Measurements from ENCODE around the gene BTNL2.

The BTNL2 gene

DNA sequence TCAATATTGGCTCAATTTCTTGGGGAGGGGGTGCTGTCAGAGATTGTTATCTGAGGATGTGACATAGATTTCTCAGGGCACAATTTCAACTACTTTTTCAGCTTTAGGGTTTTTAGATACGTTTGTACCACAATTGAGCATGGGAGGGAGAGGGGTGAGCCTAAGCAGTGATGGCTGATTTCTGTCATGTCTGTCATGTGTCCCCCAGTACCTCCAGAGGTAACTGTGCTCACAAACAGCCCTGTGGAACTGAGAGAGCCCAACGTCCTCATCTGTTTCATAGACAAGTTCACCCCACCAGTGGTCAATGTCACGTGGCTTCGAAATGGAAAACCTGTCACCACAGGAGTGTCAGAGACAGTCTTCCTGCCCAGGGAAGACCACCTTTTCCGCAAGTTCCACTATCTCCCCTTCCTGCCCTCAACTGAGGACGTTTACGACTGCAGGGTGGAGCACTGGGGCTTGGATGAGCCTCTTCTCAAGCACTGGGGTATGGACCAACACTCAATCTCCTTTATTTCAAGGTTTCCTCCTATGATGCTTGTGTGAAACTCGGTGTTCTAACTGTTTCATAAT lies 36.1 kb upstream of the BTNL2 start:
- no peak for ATAC-seq
- TF ChIP-seq, protein P1, sequence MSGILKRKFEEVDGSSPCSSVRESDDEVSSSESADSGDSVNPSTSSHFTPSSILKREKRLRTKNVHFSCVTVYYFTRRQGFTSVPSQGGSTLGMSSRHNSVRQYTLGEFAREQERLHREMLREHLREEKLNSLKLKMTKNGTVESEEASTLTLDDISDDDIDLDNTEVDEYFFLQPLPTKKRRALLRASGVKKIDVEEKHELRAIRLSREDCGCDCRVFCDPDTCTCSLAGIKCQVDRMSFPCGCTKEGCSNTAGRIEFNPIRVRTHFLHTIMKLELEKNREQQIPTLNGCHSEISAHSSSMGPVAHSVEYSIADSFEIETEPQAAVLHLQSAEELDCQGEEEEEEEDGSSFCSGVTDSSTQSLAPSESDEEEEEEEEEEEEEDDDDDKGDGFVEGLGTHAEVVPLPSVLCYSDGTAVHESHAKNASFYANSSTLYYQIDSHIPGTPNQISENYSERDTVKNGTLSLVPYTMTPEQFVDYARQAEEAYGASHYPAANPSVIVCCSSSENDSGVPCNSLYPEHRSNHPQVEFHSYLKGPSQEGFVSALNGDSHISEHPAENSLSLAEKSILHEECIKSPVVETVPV (CRISPR knock-in tag; IDR thresholded peaks at IDR 0.05) = no peak
- no peak for TF ChIP-seq ARNTL (CRISPR knock-in tag; IDR thresholded peaks at IDR 0.05; ENCODE audit: borderline replicate concordance, low read depth)

DNA sequence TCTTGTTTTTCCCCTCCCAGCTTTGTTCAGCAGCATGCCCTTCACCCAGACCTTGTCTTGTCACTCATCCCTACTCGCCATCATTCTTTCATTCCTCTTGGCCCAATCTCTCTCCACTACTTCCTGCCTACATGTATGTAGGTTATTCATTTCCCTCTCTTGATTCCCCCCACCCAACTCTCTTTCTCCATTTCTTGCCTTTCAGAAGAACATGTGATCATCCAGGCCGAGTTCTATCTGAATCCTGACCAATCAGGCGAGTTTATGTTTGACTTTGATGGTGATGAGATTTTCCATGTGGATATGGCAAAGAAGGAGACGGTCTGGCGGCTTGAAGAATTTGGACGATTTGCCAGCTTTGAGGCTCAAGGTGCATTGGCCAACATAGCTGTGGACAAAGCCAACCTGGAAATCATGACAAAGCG lies 35.3 kb upstream of the BTNL2 start:
- ATAC-seq = no peak
- TF ChIP-seq TOX (CRISPR knock-in tag; IDR thresholded peaks at IDR 0.05; ENCODE audit: borderline replicate concordance) = no peak
- TF ChIP-seq, protein P2, sequence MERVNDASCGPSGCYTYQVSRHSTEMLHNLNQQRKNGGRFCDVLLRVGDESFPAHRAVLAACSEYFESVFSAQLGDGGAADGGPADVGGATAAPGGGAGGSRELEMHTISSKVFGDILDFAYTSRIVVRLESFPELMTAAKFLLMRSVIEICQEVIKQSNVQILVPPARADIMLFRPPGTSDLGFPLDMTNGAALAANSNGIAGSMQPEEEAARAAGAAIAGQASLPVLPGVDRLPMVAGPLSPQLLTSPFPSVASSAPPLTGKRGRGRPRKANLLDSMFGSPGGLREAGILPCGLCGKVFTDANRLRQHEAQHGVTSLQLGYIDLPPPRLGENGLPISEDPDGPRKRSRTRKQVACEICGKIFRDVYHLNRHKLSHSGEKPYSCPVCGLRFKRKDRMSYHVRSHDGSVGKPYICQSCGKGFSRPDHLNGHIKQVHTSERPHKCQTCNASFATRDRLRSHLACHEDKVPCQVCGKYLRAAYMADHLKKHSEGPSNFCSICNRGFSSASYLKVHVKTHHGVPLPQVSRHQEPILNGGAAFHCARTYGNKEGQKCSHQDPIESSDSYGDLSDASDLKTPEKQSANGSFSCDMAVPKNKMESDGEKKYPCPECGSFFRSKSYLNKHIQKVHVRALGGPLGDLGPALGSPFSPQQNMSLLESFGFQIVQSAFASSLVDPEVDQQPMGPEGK (CRISPR knock-in tag; IDR thresholded peaks at IDR 0.05; ENCODE audit: borderline replicate concordance) = no peak
- TF ChIP-seq CSDC2 (CRISPR knock-in tag; IDR thresholded peaks at IDR 0.05) = no peak
- TF ChIP-seq ISL1 (CRISPR knock-in tag; IDR thresholded peaks at IDR 0.05) = no peak
- TF ChIP-seq GLIS3 (CRISPR knock-in tag; IDR thresholded peaks at IDR 0.05) = no peak
- TF ChIP-seq, protein P3, sequence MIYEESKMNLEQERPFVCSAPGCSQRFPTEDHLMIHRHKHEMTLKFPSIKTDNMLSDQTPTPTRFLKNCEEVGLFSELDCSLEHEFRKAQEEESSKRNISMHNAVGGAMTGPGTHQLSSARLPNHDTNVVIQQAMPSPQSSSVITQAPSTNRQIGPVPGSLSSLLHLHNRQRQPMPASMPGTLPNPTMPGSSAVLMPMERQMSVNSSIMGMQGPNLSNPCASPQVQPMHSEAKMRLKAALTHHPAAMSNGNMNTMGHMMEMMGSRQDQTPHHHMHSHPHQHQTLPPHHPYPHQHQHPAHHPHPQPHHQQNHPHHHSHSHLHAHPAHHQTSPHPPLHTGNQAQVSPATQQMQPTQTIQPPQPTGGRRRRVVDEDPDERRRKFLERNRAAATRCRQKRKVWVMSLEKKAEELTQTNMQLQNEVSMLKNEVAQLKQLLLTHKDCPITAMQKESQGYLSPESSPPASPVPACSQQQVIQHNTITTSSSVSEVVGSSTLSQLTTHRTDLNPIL (CRISPR knock-in tag; IDR thresholded peaks at IDR 0.05; ENCODE audit: low read depth) = no peak

DNA sequence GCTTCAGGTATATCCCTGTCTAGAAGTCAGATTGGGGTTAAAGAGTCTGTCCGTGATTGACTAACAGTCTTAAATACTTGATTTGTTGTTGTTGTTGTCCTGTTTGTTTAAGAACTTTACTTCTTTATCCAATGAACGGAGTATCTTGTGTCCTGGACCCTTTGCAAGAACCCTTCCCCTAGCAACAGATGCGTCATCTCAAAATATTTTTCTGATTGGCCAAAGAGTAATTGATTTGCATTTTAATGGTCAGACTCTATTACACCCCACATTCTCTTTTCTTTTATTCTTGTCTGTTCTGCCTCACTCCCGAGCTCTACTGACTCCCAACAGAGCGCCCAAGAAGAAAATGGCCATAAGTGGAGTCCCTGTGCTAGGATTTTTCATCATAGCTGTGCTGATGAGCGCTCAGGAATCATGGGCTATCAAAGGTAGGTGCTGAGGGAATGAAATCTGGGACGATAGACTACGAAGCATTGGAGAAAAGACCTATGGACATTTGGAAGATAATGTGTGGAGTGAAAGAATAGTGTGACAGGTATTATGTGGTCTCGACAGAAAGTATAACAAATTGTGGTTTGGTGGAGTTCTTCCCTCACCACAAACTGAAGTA lies 32.7 kb upstream of the BTNL2 start, which contains the start of gene HLA-DRA:
Gene HLA-DRA (plus strand): TSS at position 286 of the 613 bp plus-strand sequence. CDS start 64 bp downstream, at position 350.
- ATAC-seq = peak; percentile 91
- TF ChIP-seq RARB (CRISPR knock-in tag; IDR thresholded peaks at IDR 0.05) (no peak), ESRRG (CRISPR knock-in tag; IDR thresholded peaks at IDR 0.05) (no peak), ZNF70 (CRISPR knock-in tag; IDR thresholded peaks at IDR 0.05) (no peak), GLIS3 (CRISPR knock-in tag; IDR thresholded peaks at IDR 0.05) (no peak), ZC3H10 (CRISPR knock-in tag; IDR thresholded peaks at IDR 0.05) (no peak), OSR1 (CRISPR knock-in tag; IDR thresholded peaks at IDR 0.05) (no peak), ZNF565 (CRISPR knock-in tag; conservative IDR thresholded peaks at IDR 0.05; ENCODE audit: low read depth) (no peak), ZFP3 (CRISPR knock-in tag; IDR thresholded peaks at IDR 0.05) (no peak), SNAI2 (CRISPR knock-in tag; IDR thresholded peaks at IDR 0.05) (no peak), ZFP30 (CRISPR knock-in tag; IDR thresholded peaks at IDR 0.05) (no peak), TOX (CRISPR knock-in tag; IDR thresholded peaks at IDR 0.05; ENCODE audit: borderline replicate concordance) (no peak), BACH2 (CRISPR knock-in tag; IDR thresholded peaks at IDR 0.05; ENCODE audit: borderline replicate concordance) (no peak), PPARA (CRISPR knock-in tag; IDR thresholded peaks at IDR 0.05; ENCODE audit: borderline replicate concordance) (no peak)
- TF ChIP-seq, protein P2 (CRISPR knock-in tag; IDR thresholded peaks at IDR 0.05; ENCODE audit: borderline replicate concordance) = no peak
- TF ChIP-seq, protein P1 (CRISPR knock-in tag; IDR thresholded peaks at IDR 0.05) = no peak
- TF ChIP-seq, protein P3 (CRISPR knock-in tag; IDR thresholded peaks at IDR 0.05; ENCODE audit: low read depth) = no peak
- TF ChIP-seq, protein P4, sequence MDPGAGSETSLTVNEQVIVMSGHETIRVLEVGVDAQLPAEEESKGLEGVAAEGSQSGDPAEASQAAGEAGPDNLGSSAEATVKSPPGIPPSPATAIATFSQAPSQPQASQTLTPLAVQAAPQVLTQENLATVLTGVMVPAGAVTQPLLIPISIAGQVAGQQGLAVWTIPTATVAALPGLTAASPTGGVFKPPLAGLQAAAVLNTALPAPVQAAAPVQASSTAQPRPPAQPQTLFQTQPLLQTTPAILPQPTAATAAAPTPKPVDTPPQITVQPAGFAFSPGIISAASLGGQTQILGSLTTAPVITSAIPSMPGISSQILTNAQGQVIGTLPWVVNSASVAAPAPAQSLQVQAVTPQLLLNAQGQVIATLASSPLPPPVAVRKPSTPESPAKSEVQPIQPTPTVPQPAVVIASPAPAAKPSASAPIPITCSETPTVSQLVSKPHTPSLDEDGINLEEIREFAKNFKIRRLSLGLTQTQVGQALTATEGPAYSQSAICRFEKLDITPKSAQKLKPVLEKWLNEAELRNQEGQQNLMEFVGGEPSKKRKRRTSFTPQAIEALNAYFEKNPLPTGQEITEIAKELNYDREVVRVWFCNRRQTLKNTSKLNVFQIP (CRISPR knock-in tag; IDR thresholded peaks at IDR 0.05; ENCODE audit: borderline replicate concordance, low read depth) = no peak

All from SK-N-SH treated with all-trans-retinoic acid at 6 μM for 48 hours (cell line).